Measurements from ENCODE around the gene EFTUD2.

- TF ChIP-seq, protein P1, sequence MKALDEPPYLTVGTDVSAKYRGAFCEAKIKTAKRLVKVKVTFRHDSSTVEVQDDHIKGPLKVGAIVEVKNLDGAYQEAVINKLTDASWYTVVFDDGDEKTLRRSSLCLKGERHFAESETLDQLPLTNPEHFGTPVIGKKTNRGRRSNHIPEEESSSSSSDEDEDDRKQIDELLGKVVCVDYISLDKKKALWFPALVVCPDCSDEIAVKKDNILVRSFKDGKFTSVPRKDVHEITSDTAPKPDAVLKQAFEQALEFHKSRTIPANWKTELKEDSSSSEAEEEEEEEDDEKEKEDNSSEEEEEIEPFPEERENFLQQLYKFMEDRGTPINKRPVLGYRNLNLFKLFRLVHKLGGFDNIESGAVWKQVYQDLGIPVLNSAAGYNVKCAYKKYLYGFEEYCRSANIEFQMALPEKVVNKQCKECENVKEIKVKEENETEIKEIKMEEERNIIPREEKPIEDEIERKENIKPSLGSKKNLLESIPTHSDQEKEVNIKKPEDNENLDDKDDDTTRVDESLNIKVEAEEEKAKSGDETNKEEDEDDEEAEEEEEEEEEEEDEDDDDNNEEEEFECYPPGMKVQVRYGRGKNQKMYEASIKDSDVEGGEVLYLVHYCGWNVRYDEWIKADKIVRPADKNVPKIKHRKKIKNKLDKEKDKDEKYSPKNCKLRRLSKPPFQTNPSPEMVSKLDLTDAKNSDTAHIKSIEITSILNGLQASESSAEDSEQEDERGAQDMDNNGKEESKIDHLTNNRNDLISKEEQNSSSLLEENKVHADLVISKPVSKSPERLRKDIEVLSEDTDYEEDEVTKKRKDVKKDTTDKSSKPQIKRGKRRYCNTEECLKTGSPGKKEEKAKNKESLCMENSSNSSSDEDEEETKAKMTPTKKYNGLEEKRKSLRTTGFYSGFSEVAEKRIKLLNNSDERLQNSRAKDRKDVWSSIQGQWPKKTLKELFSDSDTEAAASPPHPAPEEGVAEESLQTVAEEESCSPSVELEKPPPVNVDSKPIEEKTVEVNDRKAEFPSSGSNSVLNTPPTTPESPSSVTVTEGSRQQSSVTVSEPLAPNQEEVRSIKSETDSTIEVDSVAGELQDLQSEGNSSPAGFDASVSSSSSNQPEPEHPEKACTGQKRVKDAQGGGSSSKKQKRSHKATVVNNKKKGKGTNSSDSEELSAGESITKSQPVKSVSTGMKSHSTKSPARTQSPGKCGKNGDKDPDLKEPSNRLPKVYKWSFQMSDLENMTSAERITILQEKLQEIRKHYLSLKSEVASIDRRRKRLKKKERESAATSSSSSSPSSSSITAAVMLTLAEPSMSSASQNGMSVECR (CRISPR knock-in tag; IDR thresholded peaks at IDR 0.05; ENCODE audit: borderline replicate concordance) = no peak
- TF ChIP-seq PREB (CRISPR knock-in tag; IDR thresholded peaks at IDR 0.05; ENCODE audit: borderline replicate concordance) = no peak
- TF ChIP-seq, protein P2, sequence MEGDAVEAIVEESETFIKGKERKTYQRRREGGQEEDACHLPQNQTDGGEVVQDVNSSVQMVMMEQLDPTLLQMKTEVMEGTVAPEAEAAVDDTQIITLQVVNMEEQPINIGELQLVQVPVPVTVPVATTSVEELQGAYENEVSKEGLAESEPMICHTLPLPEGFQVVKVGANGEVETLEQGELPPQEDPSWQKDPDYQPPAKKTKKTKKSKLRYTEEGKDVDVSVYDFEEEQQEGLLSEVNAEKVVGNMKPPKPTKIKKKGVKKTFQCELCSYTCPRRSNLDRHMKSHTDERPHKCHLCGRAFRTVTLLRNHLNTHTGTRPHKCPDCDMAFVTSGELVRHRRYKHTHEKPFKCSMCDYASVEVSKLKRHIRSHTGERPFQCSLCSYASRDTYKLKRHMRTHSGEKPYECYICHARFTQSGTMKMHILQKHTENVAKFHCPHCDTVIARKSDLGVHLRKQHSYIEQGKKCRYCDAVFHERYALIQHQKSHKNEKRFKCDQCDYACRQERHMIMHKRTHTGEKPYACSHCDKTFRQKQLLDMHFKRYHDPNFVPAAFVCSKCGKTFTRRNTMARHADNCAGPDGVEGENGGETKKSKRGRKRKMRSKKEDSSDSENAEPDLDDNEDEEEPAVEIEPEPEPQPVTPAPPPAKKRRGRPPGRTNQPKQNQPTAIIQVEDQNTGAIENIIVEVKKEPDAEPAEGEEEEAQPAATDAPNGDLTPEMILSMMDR (IDR thresholded peaks at IDR 0.05) = no peak
- TF ChIP-seq, protein P3, sequence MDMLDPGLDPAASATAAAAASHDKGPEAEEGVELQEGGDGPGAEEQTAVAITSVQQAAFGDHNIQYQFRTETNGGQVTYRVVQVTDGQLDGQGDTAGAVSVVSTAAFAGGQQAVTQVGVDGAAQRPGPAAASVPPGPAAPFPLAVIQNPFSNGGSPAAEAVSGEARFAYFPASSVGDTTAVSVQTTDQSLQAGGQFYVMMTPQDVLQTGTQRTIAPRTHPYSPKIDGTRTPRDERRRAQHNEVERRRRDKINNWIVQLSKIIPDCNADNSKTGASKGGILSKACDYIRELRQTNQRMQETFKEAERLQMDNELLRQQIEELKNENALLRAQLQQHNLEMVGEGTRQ (CRISPR knock-in tag; IDR thresholded peaks at IDR 0.05) = no peak
Observed at GRCh38 chr17:44926821-44927525, 27.7 kb upstream of the EFTUD2 start.

All from WTC11 (cell line).